Prostate gland (tissue), 2 donors: ENCODE measurements around the gene LSM4. TPM values are rescaled to one million over a fixed set of nuclear protein-coding genes. Genes with fewer than 3 reads are reported as not detected.
A peak's percentile ranks its signal among the peaks of the same experiment; 100 is the strongest.

Experiments
- DNase-seq: peaks from one replicate; pipeline ENCODE4 v3.0.0-alpha.2; 2019; ENCODE audit warnings: low spot score
- H3K27ac ChIP-seq, 2 donors: fragments of 200-600 bp; sonication (generic); 2 replicates each; pipeline ENCODE4 v1.5.1; 2017 to 2019
- H3K27me3 ChIP-seq: fragments of 200-600 bp; sonication (generic); replicated peaks from 2 replicates; pipeline ENCODE4 v1.5.1; 2019; ENCODE audit not compliant: insufficient read depth
- H3K36me3 ChIP-seq, 2 donors: fragments of 200-600 bp; sonication (generic); 1 replicate in 1 of 2; 2 replicates in 1 of 2; pipeline versions ENCODE4 v1.5.1 to v1.8.1; 2017 to 2019
- H3K4me1 ChIP-seq: fragments of 200-600 bp; sonication (generic); replicated peaks from 2 replicates; pipeline ENCODE4 v1.5.1; 2019
- H3K4me3 ChIP-seq, 2 donors: fragments of 200-600 bp; sonication (generic); 2 replicates each; pipeline ENCODE4 v1.5.1; 2017 to 2019
- H3K9me3 ChIP-seq: fragments of 200-600 bp; sonication (generic); 2 replicates; pipeline ENCODE4 v1.5.1; 2017
- CTCF ChIP-seq, 4 experiments: fragments of 200-600 bp in 2 of 4; fragments of 450-650 bp in 2 of 4; sonication (generic) in 2 of 4; IDR thresholded peaks; 1 replicate in 3 of 4; 2 replicates in 1 of 4; pipeline ENCODE4 v1.5.1; 2016 to 2019; ENCODE audit warnings: antibody characterized with exemption in 4 of 4, mild to moderate bottlenecking in 2 of 4, moderate library complexity in 2 of 4
- POLR2A ChIP-seq: fragments of 450-650 bp; IDR thresholded peaks from one replicate; pipeline ENCODE4 v1.6.1; 2016; ENCODE audit warnings: antibody characterized with exemption, mild to moderate bottlenecking
- POLR2AphosphoS5 ChIP-seq: sonication (generic); formaldehyde crosslinking; IDR thresholded peaks from one replicate; pipeline ENCODE4 v1.6.1; 2017; ENCODE audit warnings: antibody characterized with exemption
- WGBS: methylation state at CpG from one replicate; pipeline ENCODE4 v1.1.5; 2018; 5-methylcytosine and 5-hydroxymethylcytosine counted together
- intact Hi-C: fragments of 100-400 bp; cut with DNase I; formaldehyde crosslinking; loops from one replicate; pipeline ENCODE4 v1.14.2; 2022
- total RNA-seq, 2 donors: library from RNA; depleted of rRNA; stranded (reverse); fragments of >200 nt; gene quantifications; one replicate each; pipeline ENCODE4 v1.1.0, GENCODE V29; 2016

The LSM4 gene
- total RNA-seq, 2 donors from 2014 or later = 157 to 215 TPM

GRCh38 chr19:18278521-18279265, 44.2 kb downstream of the LSM4 start:
- Histone ChIP-seq H3K36me3 (no peaks in the 10 kb centered on the region), H3K4me3 (peak overlapping the region; percentile 99), H3K4me1 (peaks cover 25% of the 10 kb centered on the region), H3K27ac (peak overlapping the region; percentile 99 to 100), H3K9me3 (no peaks in the 10 kb centered on the region), H3K27me3 (no peaks in the 10 kb centered on the region)
- intact Hi-C loops = loop anchor here (1.0 to 5.0 kb wide), 3 partner anchors 45 to 139 kb away; partner anchors contain the start of genes LSM4 and SSBP4
- DNase-seq = no peak
- 49% methylated on average over 10 of the region's 10 CpGs for whole genome bisulfite sequencing
- TF ChIP-seq CTCF (IDR thresholded peaks at IDR 0.05) = peak in 1 of 4 experiments; percentile 3
- no peak for TF ChIP-seq POLR2AphosphoS5

- no peaks in the 10 kb centered on the region for H3K27me3 ChIP-seq
- no peak overlapping the region for H3K4me3 ChIP-seq
- H3K36me3 ChIP-seq = no peaks in the 10 kb centered on the region
- H3K9me3 ChIP-seq = no peaks in the 10 kb centered on the region
- TF ChIP-seq POLR2A = no peak
- TF ChIP-seq CTCF (IDR thresholded peaks at IDR 0.05) = peak in 2 of 4 experiments; percentile 35 to 40
- TF ChIP-seq POLR2AphosphoS5 = peak; percentile 95
- intact Hi-C loops = loop anchor here (5.0 kb wide), 1 partner anchor 142 kb away; the partner anchor contains the start of gene SSBP4
- H3K27ac ChIP-seq = peak overlapping the region; percentile 70 to 78
- WGBS = 17% methylated on average over 11 of the region's 13 CpGs
- DNase-seq = peak; percentile 88
- peaks cover 16% of the 10 kb centered on the region for H3K4me1 ChIP-seq
These were observed 48.0 kb downstream of the LSM4 start for GRCh38 chr19:18274781-18275356.

- Histone ChIP-seq H3K36me3 (no peaks in the 10 kb centered on the region), H3K27me3 (no peaks in the 10 kb centered on the region), H3K4me3 (no peak within 1 kb of the TSS), H3K4me1 (peaks cover 16% of the 10 kb centered on the region), H3K9me3 (no peaks in the 10 kb centered on the region), H3K27ac (peak within 1 kb of the TSS; percentile 70 to 78)
- TF ChIP-seq CTCF (IDR thresholded peaks at IDR 0.05) = no peak
- no peak for TF ChIP-seq POLR2AphosphoS5
- no peak for TF ChIP-seq POLR2A
- DNase-seq = no peak
- intact Hi-C loops = no loop called here
- whole genome bisulfite sequencing = 70% methylated on average over 9 of the region's 9 CpGs
These were observed 48.6 kb downstream of the LSM4 start, which contains the start of gene IQCN for GRCh38 chr19:18274219-18274780. IQCN (minus strand) TSS chr19:18274452; CDS start chr19:18269478, 4,974 bp downstream.

- no peaks in the 10 kb centered on the region for H3K36me3 ChIP-seq
- no peak overlapping the region for H3K4me3 ChIP-seq
- no peaks in the 10 kb centered on the region for H3K9me3 ChIP-seq
- H3K27ac ChIP-seq = peak overlapping the region in 1 of 2 donors; percentile 70
- DNase-seq = no peak
- intact Hi-C loops = no loop called here
- 91% methylated on average over 13 of the region's 13 CpGs for WGBS
- H3K27me3 ChIP-seq = no peaks in the 10 kb centered on the region
- no peak for TF ChIP-seq POLR2A
- TF ChIP-seq CTCF (IDR thresholded peaks at IDR 0.05) = no peak
- no peak for TF ChIP-seq POLR2AphosphoS5
- peaks cover 16% of the 10 kb centered on the region for H3K4me1 ChIP-seq
These were observed 49.2 kb downstream of the LSM4 start for GRCh38 chr19:18273561-18274218.
